PC-9 (cell line): ENCODE results near the gene CCNH. TPM values are rescaled to one million over a fixed set of nuclear protein-coding genes. Genes with fewer than 3 reads are reported as not detected.

ENCODE experiments used
- BruUV-seq: library from RNA; stranded (reverse); fragments of 400-500 nt; replicated peaks from 2 replicates; lab custom pipeline; 2021; lab: Mats Ljungman, UMichigan
- CTCF ChIA-PET: fragments of 300-600 bp; sonication (Branson Sonifier 250); formaldehyde crosslinking; loops from one replicate; lab custom pipeline; 2022; ENCODE audit warnings: antibody characterized with exemption; lab: Charles Lee
- POLR2A ChIA-PET: fragments of 300-600 bp; sonication (Branson Sonifier 250); formaldehyde crosslinking; loops from one replicate; lab custom pipeline; 2022; ENCODE audit warnings: antibody characterized with exemption; ENCODE audit not compliant: unreplicated experiment; lab: Charles Lee
- DNase-seq, 2 experiments: peaks; one replicate each; pipeline versions ENCODE4 v3.0.0 to v3.0.0-alpha.2; 2015 to 2022; ENCODE audit warnings: mixed read lengths in 1 of 2
- H2AFZ ChIP-seq: fragments of 200-600 bp; sonication (generic); 2 replicates; pipeline ENCODE4 v1.8.1; 2017; ENCODE audit warnings: antibody characterized with exemption
- H3F3A ChIP-seq: fragments of 200-600 bp; sonication (generic); 2 replicates; pipeline ENCODE4 v1.8.1; 2017; ENCODE audit warnings: antibody characterized with exemption, mild to moderate bottlenecking, low read depth; ENCODE audit not compliant: insufficient read depth
- H3K27ac ChIP-seq: fragments of 200-600 bp; sonication (generic); 2 replicates; pipeline ENCODE4 v1.6.1; 2016; ENCODE audit warnings: mixed run types
- H3K27me3 ChIP-seq: fragments of 200-600 bp; sonication (generic); 2 replicates; pipeline ENCODE4 v1.6.1; 2016; ENCODE audit warnings: low read depth, mixed run types; ENCODE audit not compliant: insufficient read depth
- H3K36me3 ChIP-seq: fragments of 200-600 bp; sonication (generic); 2 replicates; pipeline ENCODE4 v1.6.1; 2016; ENCODE audit warnings: low read depth, mixed run types
- H3K4me1 ChIP-seq: fragments of 200-600 bp; sonication (generic); replicated peaks from 2 replicates; pipeline ENCODE4 v1.6.1; 2016; ENCODE audit warnings: mixed run types; ENCODE audit not compliant: insufficient read depth
- H3K4me2 ChIP-seq: fragments of 200-600 bp; sonication (generic); 2 replicates; pipeline ENCODE4 v1.6.1; 2017; ENCODE audit warnings: mixed run types
- H3K4me3 ChIP-seq: fragments of 200-600 bp; sonication (generic); 2 replicates; pipeline ENCODE4 v1.6.1; 2016; ENCODE audit warnings: mixed run types
- H3K79me2 ChIP-seq: fragments of 200-600 bp; sonication (generic); 2 replicates; pipeline ENCODE4 v1.6.1; 2017; ENCODE audit warnings: low read depth, mixed run types
- H3K9me2 ChIP-seq: fragments of 200-600 bp; sonication (generic); 2 replicates; pipeline ENCODE4 v1.8.1; 2017; ENCODE audit warnings: mild to moderate bottlenecking; ENCODE audit not compliant: insufficient read depth
- H3K9me3 ChIP-seq: fragments of 200-600 bp; sonication (generic); 2 replicates; pipeline ENCODE4 v1.8.1; 2016; ENCODE audit warnings: low read depth; ENCODE audit not compliant: insufficient read depth
- H4K20me1 ChIP-seq: fragments of 200-600 bp; sonication (generic); 2 replicates; pipeline ENCODE4 v1.8.1; 2017; ENCODE audit not compliant: insufficient read depth
- CTCF ChIP-seq: fragments of 200-600 bp; sonication (generic); conservative IDR thresholded peaks from 2 replicates; pipeline ENCODE4 v1.6.1; 2017; ENCODE audit warnings: mixed run types, antibody characterized with exemption, mild to moderate bottlenecking, moderate library complexity
- EZH2 ChIP-seq: fragments of 200-600 bp; sonication (generic); IDR thresholded peaks from 2 replicates; pipeline ENCODE4 v1.8.0; 2017; ENCODE audit warnings: antibody characterized with exemption, low read depth
- intact Hi-C: fragments of 100-400 bp; cut with micrococcal nuclease; formaldehyde crosslinking; loops from one replicate; pipeline ENCODE4 v1.10.0; 2022; ENCODE audit not compliant: unreplicated experiment
- total RNA-seq: library from RNA; stranded (reverse); gene quantifications from 2 replicates; pipeline ENCODE4 v1.2.3, GENCODE V29; 2021

The CCNH gene
- total RNA-seq, 1 experiment from 2014 or later: 38.5 TPM

GRCh38 chr5:87401626-87402025 lies 11.1 kb downstream of the CCNH start:
- intact Hi-C loops: loop anchor here (2.0 to 5.0 kb wide), 2 partner anchors 331 to 519 kb away; no protein-coding TSS in a partner anchor
- peaks cover 23% of the 10 kb centered on the region; the same call in 1 of the 2 replicates for H3F3A ChIP-seq
- H3K36me3 ChIP-seq: peaks cover 52% of the 10 kb centered on the region
- H3K9me3 ChIP-seq: no peaks in the 10 kb centered on the region
- no peak overlapping the region for H2AFZ ChIP-seq
- H3K4me2 ChIP-seq: no peak overlapping the region
- ChIA-PET POLR2A (no interaction called here), CTCF (no interaction called here)
- no peaks in the 10 kb centered on the region for H3K79me2 ChIP-seq
- H3K27me3 ChIP-seq: no peaks in the 10 kb centered on the region
- no peak for TF ChIP-seq CTCF
- no peak for TF ChIP-seq EZH2
- H3K4me1 ChIP-seq: no peaks in the 10 kb centered on the region
- no peak for DNase-seq
- H3K9me2 ChIP-seq: no peaks in the 10 kb centered on the region
- peaks cover 7% of the 10 kb centered on the region; the same call in 1 of the 2 replicates for H4K20me1 ChIP-seq
- no TSS peak for BruUV-seq
- H3K4me3 ChIP-seq: no peak overlapping the region
- no peak overlapping the region for H3K27ac ChIP-seq

GRCh38 chr5:87400305-87400899 lies 12.3 kb downstream of the CCNH start:
- Histone ChIP-seq H3K36me3 (peaks cover 61% of the 10 kb centered on the region), H3K79me2 (no peaks in the 10 kb centered on the region), H4K20me1 (peaks cover 7% of the 10 kb centered on the region; the same call in 1 of the 2 replicates), H3K4me2 (no peak overlapping the region), H3K4me3 (no peak overlapping the region), H3K27ac (no peak overlapping the region), H3K9me3 (no peaks in the 10 kb centered on the region), H3F3A (peaks cover 23% of the 10 kb centered on the region; the same call in 1 of the 2 replicates), H3K27me3 (no peaks in the 10 kb centered on the region), H3K9me2 (no peaks in the 10 kb centered on the region), H2AFZ (no peak overlapping the region), H3K4me1 (no peaks in the 10 kb centered on the region)
- ChIA-PET POLR2A (interaction anchor here (0.5 to 0.7 kb wide), 2 partner anchors 301 to 468 kb away, joined by 3 read pairs; no protein-coding TSS in a partner anchor), CTCF (interaction anchor here (0.5 to 1.0 kb wide), 6 partner anchors 37 to 701 kb away, joined by 3 to 4 read pairs (median 4); no protein-coding TSS in a partner anchor)
- intact Hi-C loops: loop anchor here (1.0 to 5.0 kb wide), 4 partner anchors 330 to 518 kb away; no protein-coding TSS in a partner anchor
- no peak for TF ChIP-seq EZH2
- peak; percentile 83 for TF ChIP-seq CTCF
- peak in 1 of 2 experiments; percentile 43 for DNase-seq
- no TSS peak for BruUV-seq

- TF ChIP-seq CTCF (no peak), EZH2 (no peak)
- Histone ChIP-seq H4K20me1 (peaks cover 7% of the 10 kb centered on the region; the same call in 1 of the 2 replicates), H3K4me2 (no peak overlapping the region), H3K27me3 (no peaks in the 10 kb centered on the region), H3K4me1 (peaks cover 5% of the 10 kb centered on the region), H3K9me3 (no peaks in the 10 kb centered on the region), H3K36me3 (peaks cover 62% of the 10 kb centered on the region), H3K9me2 (no peaks in the 10 kb centered on the region), H3K79me2 (no peaks in the 10 kb centered on the region), H3K27ac (no peak overlapping the region), H2AFZ (no peak overlapping the region), H3K4me3 (no peak overlapping the region), H3F3A (peaks cover 27% of the 10 kb centered on the region; the same call in 1 of the 2 replicates)
- intact Hi-C loops: loop anchor here (1.0 to 5.0 kb wide), 4 partner anchors 329 to 517 kb away; no protein-coding TSS in a partner anchor
- POLR2A ChIA-PET: interaction anchor here (0.5 to 0.6 kb wide), 3 partner anchors 72 to 467 kb away, joined by 3 to 14 read pairs (median 3); no protein-coding TSS in a partner anchor
- BruUV-seq: no TSS peak
- CTCF ChIA-PET: interaction anchor here (0.6 to 1.0 kb wide), 5 partner anchors 36 to 413 kb away, joined by 3 to 4 read pairs (median 4); no protein-coding TSS in a partner anchor
- DNase-seq: no peak
Measured at GRCh38 chr5:87399720-87400119, 13.0 kb downstream of the CCNH start.
